K562 (cell line): ENCODE measurements around the gene GMEB2. TPM values are rescaled to one million over a fixed set of nuclear protein-coding genes. Genes with fewer than 3 reads are reported as not detected.

Experiments
- ATAC-seq: fragments of 200-7000 bp; cut with Tn5 transposase; 3 replicates; pipeline ENCODE4 v1.9.1; 2020; ENCODE audit warnings: moderate library complexity
- BruUV-seq: library from RNA; stranded (reverse); fragments of 400-500 nt; replicated peaks from 2 replicates; lab custom pipeline; 2021; lab: Mats Ljungman, UMichigan
- CTCF ChIA-PET: fragments of 300-600 bp; formaldehyde crosslinking; extraction: SDS; loops from one replicate; lab custom pipeline; 2021; ENCODE audit warnings: low intra/inter-chr PET ratio; lab: Yijun Ruan, JAX
- POLR2A ChIA-PET: fragments of 300-600, 350-650 bp; sonication (Branson Sonifier 250); formaldehyde crosslinking; extraction: SDS; loops from one replicate; lab custom pipeline; 2021; ENCODE audit warnings: antibody characterized with exemption, inconsistent platforms; lab: Yijun Ruan, JAX
- DNase-seq, 4 experiments: peaks; one replicate each; pipeline versions ENCODE4 v3.0.0 to v3.0.0-alpha.2; 2011 to 2018; ENCODE audit warnings: low spot score in 3 of 4, mixed read lengths in 3 of 4; ENCODE audit errors: extremely low read depth in 1 of 4
- FAIRE-seq: peaks from 2 replicates; lab custom pipeline; 2011; peaks lifted over from hg19 to GRCh38; lab: Jason Lieb, UNC
- H2AFZ ChIP-seq: 2 replicates; pipeline ENCODE4 v1.6.0; 2011; ENCODE audit warnings: low read depth, low read length, control low read depth, inconsistent platforms
- H3K27ac ChIP-seq: fragments of 200-600 bp; 3 replicates; pipeline ENCODE4 v1.8.0; 2011; ENCODE audit warnings: low read depth, mild to moderate bottlenecking, control low read depth, inconsistent platforms, low read length, moderate library complexity, mixed read lengths; ENCODE audit errors: extremely low read depth
- H3K27me3 ChIP-seq, 2 experiments: fragments of 300-600 bp in 1 of 2; 2 replicates in 1 of 2; 3 replicates in 1 of 2; pipeline versions ENCODE4 v1.6.0 to v1.8.0; 2011; ENCODE audit warnings: inconsistent platforms in 2 of 2, low read length in 2 of 2, mild to moderate bottlenecking in 1 of 2, mixed read lengths in 1 of 2, moderate library complexity in 1 of 2; ENCODE audit not compliant: control insufficient read depth in 2 of 2, insufficient read depth in 2 of 2
- H3K36me3 ChIP-seq: fragments of 300-600 bp; 3 replicates; pipeline ENCODE4 v1.8.0; 2011; ENCODE audit warnings: mild to moderate bottlenecking, low read length, inconsistent platforms; ENCODE audit not compliant: control insufficient read depth, insufficient read depth
- H3K4me1 ChIP-seq, 2 experiments: fragments of 200-600 bp in 1 of 2; replicated peaks in 1 of 2; 2 replicates in 1 of 2; 3 replicates in 1 of 2; pipeline versions ENCODE4 v1.5.1 to v1.8.0; 2011; ENCODE audit warnings: inconsistent platforms in 2 of 2, low read length in 2 of 2, mild to moderate bottlenecking in 1 of 2, mixed read lengths in 1 of 2, moderate library complexity in 1 of 2; ENCODE audit not compliant: control insufficient read depth in 2 of 2, insufficient read depth in 2 of 2
- H3K4me2 ChIP-seq: 2 replicates; pipeline ENCODE4 v1.6.1; 2011; ENCODE audit warnings: low read length, control low read depth, inconsistent platforms, mixed read lengths; ENCODE audit not compliant: insufficient read depth
- H3K4me3 ChIP-seq: fragments of 200-600 bp; sonication (generic), shearing (Covaris generic); 2 replicates; pipeline ENCODE4 v1.5.1; 2016; ENCODE audit warnings: control low read depth, inconsistent platforms
- H3K79me2 ChIP-seq: fragments of 200-600 bp; 3 replicates; pipeline ENCODE4 v1.8.0; 2011; ENCODE audit warnings: low read length, inconsistent platforms; ENCODE audit not compliant: control insufficient read depth, insufficient read depth
- H3K9ac ChIP-seq, 2 experiments: 2 replicates each; pipeline versions ENCODE4 v1.6.0 to v1.6.1; 2011; ENCODE audit warnings: low read depth in 2 of 2, low read length in 2 of 2, control low read depth in 1 of 2, inconsistent platforms in 1 of 2, mild to moderate bottlenecking in 1 of 2, mixed read lengths in 1 of 2; ENCODE audit not compliant: insufficient read depth in 1 of 2
- H3K9me1 ChIP-seq: one replicate; pipeline ENCODE4 v1.6.0; 2011; ENCODE audit warnings: inconsistent platforms, mild to moderate bottlenecking, low read length, moderate library complexity; ENCODE audit not compliant: control insufficient read depth, insufficient read depth
- H3K9me3 ChIP-seq: replicated peaks from 2 replicates; pipeline ENCODE4 v1.5.1; 2011; ENCODE audit warnings: low read depth, low read length, inconsistent platforms; ENCODE audit not compliant: control insufficient read depth, insufficient read depth
- H4K20me1 ChIP-seq: replicated peaks from 2 replicates; pipeline ENCODE4 v1.6.1; 2011; ENCODE audit warnings: low read length, inconsistent platforms, mixed read lengths; ENCODE audit not compliant: control insufficient read depth, insufficient read depth
- BCL6 ChIP-seq: fragments of 250-450 bp; sonication (Bioruptor Pico); IDR thresholded peaks from 2 replicates; pipeline ENCODE4 v1.4.0; 2020
- E2F5 ChIP-seq: sonication (generic); formaldehyde crosslinking; IDR thresholded peaks from 2 replicates; pipeline ENCODE4 v1.8.0; 2022; ENCODE audit warnings: mild to moderate bottlenecking, missing genetic modification reagents
- HMBOX1 ChIP-seq: sonication (generic); IDR thresholded peaks from 2 replicates; pipeline ENCODE4 v1.6.1; 2016
- PPARD ChIP-seq: fragments of 250-450 bp; sonication (Bioruptor Pico); IDR thresholded peaks from 2 replicates; pipeline ENCODE4 v1.8.0; 2022; ENCODE audit warnings: inconsistent platforms, mild to moderate bottlenecking, moderate library complexity
- RBFOX2 ChIP-seq: fragments of 200-400 bp; formaldehyde crosslinking; IDR thresholded peaks from 2 replicates; pipeline ENCODE4 v1.6.1; 2017; ENCODE audit warnings: low read depth, mild to moderate bottlenecking, low read length, moderate library complexity
- ZNF384 ChIP-seq: IDR thresholded peaks from 2 replicates; pipeline ENCODE4 v1.6.1; 2012; ENCODE audit warnings: low read depth, low read length, improper control_type of control experiment
- WGBS: fragments of 100-300 bp; shearing (Covaris generic); methylation state at CpG from one replicate; pipeline ENCODE4 v1.1.6; 2016; ENCODE audit warnings: low coverage, mixed read lengths; ENCODE audit not compliant: insufficient coverage; ENCODE audit errors: missing lambda C conversion rate; 5-methylcytosine and 5-hydroxymethylcytosine counted together
- in situ Hi-C: fragments of 300-500 bp; cut with MboI; formaldehyde crosslinking; loops from 4 replicates; pipeline ENCODE4 v1.15.0; 2018; ENCODE audit warnings: inconsistent platforms, mixed read lengths
- intact Hi-C: fragments of 100-400 bp; cut with micrococcal nuclease; formaldehyde crosslinking; loops from 2 replicates; pipeline ENCODE4 v1.14.2; 2022
- polyA plus RNA-seq, 8 experiments: library from polyadenylated mRNA; depleted of rRNA in 4 of 8; stranded (reverse) in 5 of 8; unstranded in 3 of 8; fragments of >200 nt; fragmentation: Nextera tagmentation in 2 of 8; fragmentation: Illumina TruSeq in 1 of 8; extraction: Ambion mirVana in 2 of 8; extraction: Trizol in 1 of 8; gene quantifications; 2 replicates each; pipeline versions ENCODE4 v1.2.1 to v1.2.3, GENCODE V29; 2011 to 2014; ENCODE audit warnings: inconsistent platforms in 1 of 8, missing spikeins in 1 of 8
- total RNA-seq, 7 experiments: library from RNA; depleted of rRNA in 6 of 7; stranded (reverse); fragments of >200 nt in 6 of 7; fragmentation: Illumina TruSeq in 2 of 7; extraction: Trizol in 2 of 7; gene quantifications; 2 replicates each; pipeline versions ENCODE4 v1.2.1 to v1.2.3, GENCODE V29; 2011 to 2021; ENCODE audit warnings: low replicate concordance in 1 of 7
- TF ChIP-seq, protein P1 (sequence below): sonication (generic); formaldehyde crosslinking; IDR thresholded peaks from 2 replicates; pipeline ENCODE4 v1.8.0; 2022; ENCODE audit warnings: missing genetic modification reagents, mild to moderate bottlenecking, moderate library complexity, borderline replicate concordance

Gene GMEB2
- total and polyA plus RNA-seq, 9 of the 15 experiments (the other 6 are each of a cell fraction or from before 2014, with no cell fraction given): 0.03 to 13.9 (median 6.3) TPM

DNA sequence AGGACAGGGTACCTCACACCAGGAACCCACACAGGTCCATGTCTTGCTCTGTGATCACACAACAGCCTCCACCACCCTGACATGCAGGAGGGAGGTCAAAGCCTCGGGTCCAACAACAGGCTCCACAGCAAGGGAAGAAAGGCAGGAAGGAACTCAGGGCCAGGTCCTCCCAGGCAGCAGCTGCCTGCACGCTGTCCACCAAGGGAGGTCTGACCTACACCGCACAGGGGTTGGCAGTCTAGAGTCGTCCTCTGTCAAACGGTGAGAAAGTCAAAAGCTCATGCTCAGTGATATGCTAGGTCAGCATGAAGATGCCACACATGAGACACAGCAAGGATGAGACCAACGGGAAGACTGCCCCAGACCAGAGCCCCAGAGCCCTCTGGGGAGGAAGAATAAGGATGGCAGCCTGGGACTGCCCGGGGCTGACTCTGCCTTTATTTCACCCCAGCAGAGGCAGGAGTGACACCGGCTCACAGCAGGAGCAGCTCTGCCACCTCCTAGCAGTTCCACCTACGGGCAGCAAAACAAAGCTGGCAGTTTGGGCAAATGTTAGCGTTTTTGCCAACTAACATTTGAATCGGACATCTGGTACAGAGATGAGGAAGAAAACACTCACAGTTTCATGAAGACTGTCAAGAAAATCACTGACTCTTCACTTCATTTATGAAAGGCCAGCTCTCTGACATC, 8.5 kb downstream of the GMEB2 start (continued):
- TF ChIP-seq HMBOX1: no peak
- TF ChIP-seq ZNF384: no peak
- no peak for TF ChIP-seq E2F5 (CRISPR knock-in tag)
- no peak for TF ChIP-seq PPARD (CRISPR knock-in tag)

GRCh38 chr20:63617876-63618265, 9.0 kb downstream of the GMEB2 start:
- Histone ChIP-seq H3K4me3 (no peak overlapping the region), H3K9ac (no peak overlapping the region), H3K4me2 (no peak overlapping the region), H3K27me3 (no peaks in the 10 kb centered on the region), H4K20me1 (no peaks in the 10 kb centered on the region), H3K27ac (no peak overlapping the region), H3K9me1 (no peaks in the 10 kb centered on the region), H2AFZ (no peak overlapping the region), H3K36me3 (peaks cover 47% of the 10 kb centered on the region; the same call in 2 of the 3 replicates), H3K4me1 (peaks cover 0 to 7% of the 10 kb centered on the region in 2 experiments; a peak in 1 of 5 replicates), H3K79me2 (peaks cover 32% of the 10 kb centered on the region), H3K9me3 (no peaks in the 10 kb centered on the region)
- DNase-seq (no peak), ATAC-seq (no peak), FAIRE-seq (no peak)
- ChIA-PET POLR2A (interaction anchor here (0.6 to 1.6 kb wide), 3 partner anchors 9 to 247 kb away, joined by 3 to 6 read pairs (median 3); partner anchors contain the start of genes GMEB2 and TPD52L2), CTCF (no interaction called here)
- in situ Hi-C loops: no loop called here
- TF ChIP-seq RBFOX2 (0 out of 2 replicates have a peak, but pooled peaks have one; percentile 9), BCL6 (CRISPR knock-in tag) (no peak)
- TF ChIP-seq, protein P1, sequence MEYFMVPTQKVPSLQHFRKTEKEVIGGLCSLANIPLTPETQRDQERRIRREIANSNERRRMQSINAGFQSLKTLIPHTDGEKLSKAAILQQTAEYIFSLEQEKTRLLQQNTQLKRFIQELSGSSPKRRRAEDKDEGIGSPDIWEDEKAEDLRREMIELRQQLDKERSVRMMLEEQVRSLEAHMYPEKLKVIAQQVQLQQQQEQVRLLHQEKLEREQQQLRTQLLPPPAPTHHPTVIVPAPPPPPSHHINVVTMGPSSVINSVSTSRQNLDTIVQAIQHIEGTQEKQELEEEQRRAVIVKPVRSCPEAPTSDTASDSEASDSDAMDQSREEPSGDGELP: no peak
- 95% methylated on average over 8 of the region's 8 CpGs for WGBS
- BruUV-seq: no TSS peak
- intact Hi-C loops: no loop called here
